ENCODE results near the gene APRT.
"Not testable (repeated sequence)": the region's sequence is repeated elsewhere in the genome, so short reads cannot be mapped to it uniquely, and the experiment has no call there.

The APRT gene

GRCh38 chr16:88824256-88825077 lies 12.7 kb upstream of the APRT start:
- Histone ChIP-seq H3K4ac (ENCODE audit: low read depth, low read length) (no peak overlapping the region), H3K18ac (ENCODE audit: low read length) (no peak overlapping the region), H3K4me3 (ENCODE audit: low read length) (no peak overlapping the region), H3K79me2 (ENCODE audit: control insufficient read depth, insufficient read depth, low read length) (no peaks in the 10 kb centered on the region), H3K9ac (ENCODE audit: low read length) (no peak overlapping the region), H3K36me3 (ENCODE audit: control insufficient read depth, insufficient read depth, low read length) (no peaks in the 10 kb centered on the region), H3K79me1 (ENCODE audit: low read length) (no peaks in the 10 kb centered on the region), H3K27me3 (ENCODE audit: insufficient read depth, low read length, poor library complexity) (no peaks in the 10 kb centered on the region), H2BK15ac (replicated peaks; ENCODE audit: low read depth) (no peak overlapping the region), H2BK120ac (ENCODE audit: low read depth, low read length) (no peak overlapping the region), H3K56ac (ENCODE audit: low read length) (no peak overlapping the region), H4K8ac (ENCODE audit: low read depth, low read length) (no peak overlapping the region), H4K5ac (ENCODE audit: low read length) (no peak overlapping the region), H2AK5ac (ENCODE audit: low read length) (no peak overlapping the region), H3K4me2 (ENCODE audit: low read length) (no peak overlapping the region), H3K4me1 (ENCODE audit: control insufficient read depth, low read depth, low read length) (no peaks in the 10 kb centered on the region), H3K27ac (ENCODE audit: low read depth, low read length) (no peak overlapping the region), H2BK5ac (ENCODE audit: low read length) (no peak overlapping the region), H3K23ac (ENCODE audit: low read length) (no peak overlapping the region)
- WGBS (ENCODE audit: extremely low coverage, insufficient coverage, low lambda C conversion rate) = no CpG with 5 or more reads among the region's 33 CpGs
- DNase-seq = no peak

GRCh38 chr16:88823646-88824045 lies 11.9 kb upstream of the APRT start:
- not testable (repeated sequence) for H3K4ac ChIP-seq (ENCODE audit: low read depth, low read length); H3K79me2 ChIP-seq (ENCODE audit: control insufficient read depth, insufficient read depth, low read length); H2AK5ac ChIP-seq (ENCODE audit: low read length); H3K27me3 ChIP-seq (ENCODE audit: insufficient read depth, low read length, poor library complexity); H3K56ac ChIP-seq (ENCODE audit: low read length); H3K4me2 ChIP-seq (ENCODE audit: low read length); H3K79me1 ChIP-seq (ENCODE audit: low read length); H3K9ac ChIP-seq (ENCODE audit: low read length); H3K4me1 ChIP-seq (ENCODE audit: control insufficient read depth, low read depth, low read length); H2BK5ac ChIP-seq (ENCODE audit: low read length); H3K23ac ChIP-seq (ENCODE audit: low read length); DNase-seq; H4K8ac ChIP-seq (ENCODE audit: low read depth, low read length); H2BK15ac ChIP-seq (replicated peaks; ENCODE audit: low read depth); H3K27ac ChIP-seq (ENCODE audit: low read depth, low read length); H3K36me3 ChIP-seq (ENCODE audit: control insufficient read depth, insufficient read depth, low read length); H3K18ac ChIP-seq (ENCODE audit: low read length); H2BK120ac ChIP-seq (ENCODE audit: low read depth, low read length); H4K5ac ChIP-seq (ENCODE audit: low read length); H3K4me3 ChIP-seq (ENCODE audit: low read length)
- no CpG with 5 or more reads among the region's 31 CpGs for WGBS (ENCODE audit: extremely low coverage, insufficient coverage, low lambda C conversion rate)

- H3K56ac ChIP-seq (ENCODE audit: low read length) = no peak overlapping the region
- no peaks in the 10 kb centered on the region for H3K4me1 ChIP-seq (ENCODE audit: control insufficient read depth, low read depth, low read length)
- H3K18ac ChIP-seq (ENCODE audit: low read length) = no peak overlapping the region
- no peak overlapping the region for H2BK15ac ChIP-seq (replicated peaks; ENCODE audit: low read depth)
- no CpG with 5 or more reads among the region's 24 CpGs for WGBS (ENCODE audit: extremely low coverage, insufficient coverage, low lambda C conversion rate)
- H3K9ac ChIP-seq (ENCODE audit: low read length) = no peak overlapping the region
- no peak overlapping the region for H3K4me2 ChIP-seq (ENCODE audit: low read length)
- H3K36me3 ChIP-seq (ENCODE audit: control insufficient read depth, insufficient read depth, low read length) = no peaks in the 10 kb centered on the region
- no peak for DNase-seq
- no peaks in the 10 kb centered on the region for H3K79me2 ChIP-seq (ENCODE audit: control insufficient read depth, insufficient read depth, low read length)
- H4K5ac ChIP-seq (ENCODE audit: low read length) = no peak overlapping the region
- H3K27ac ChIP-seq (ENCODE audit: low read depth, low read length) = no peak overlapping the region
- no peak overlapping the region for H4K8ac ChIP-seq (ENCODE audit: low read depth, low read length)
- H3K4ac ChIP-seq (ENCODE audit: low read depth, low read length) = no peak overlapping the region
- H2BK120ac ChIP-seq (ENCODE audit: low read depth, low read length) = no peak overlapping the region
- no peak overlapping the region for H2BK5ac ChIP-seq (ENCODE audit: low read length)
- no peaks in the 10 kb centered on the region for H3K79me1 ChIP-seq (ENCODE audit: low read length)
- H3K27me3 ChIP-seq (ENCODE audit: insufficient read depth, low read length, poor library complexity) = no peaks in the 10 kb centered on the region
- no peak overlapping the region for H2AK5ac ChIP-seq (ENCODE audit: low read length)
- H3K4me3 ChIP-seq (ENCODE audit: low read length) = no peak overlapping the region
- H3K23ac ChIP-seq (ENCODE audit: low read length) = no peak overlapping the region
These were observed 10.7 kb upstream of the APRT start for GRCh38 chr16:88822281-88823040.

GRCh38 chr16:88821168-88821850 lies 9.6 kb upstream of the APRT start:
- no peak overlapping the region for H2AK5ac ChIP-seq (ENCODE audit: low read length)
- H3K27me3 ChIP-seq (ENCODE audit: insufficient read depth, low read length, poor library complexity) = no peaks in the 10 kb centered on the region
- no peak overlapping the region for H3K9ac ChIP-seq (ENCODE audit: low read length)
- H4K8ac ChIP-seq (ENCODE audit: low read depth, low read length) = no peak overlapping the region
- H3K79me1 ChIP-seq (ENCODE audit: low read length) = no peaks in the 10 kb centered on the region
- H3K23ac ChIP-seq (ENCODE audit: low read length) = no peak overlapping the region
- H2BK5ac ChIP-seq (ENCODE audit: low read length) = no peak overlapping the region
- no peak overlapping the region for H3K56ac ChIP-seq (ENCODE audit: low read length)
- no peaks in the 10 kb centered on the region for H3K4me1 ChIP-seq (ENCODE audit: control insufficient read depth, low read depth, low read length)
- H3K4me2 ChIP-seq (ENCODE audit: low read length) = no peak overlapping the region
- H3K36me3 ChIP-seq (ENCODE audit: control insufficient read depth, insufficient read depth, low read length) = no peaks in the 10 kb centered on the region
- DNase-seq = no peak
- no peak overlapping the region for H3K4me3 ChIP-seq (ENCODE audit: low read length)
- H2BK120ac ChIP-seq (ENCODE audit: low read depth, low read length) = no peak overlapping the region
- no peak overlapping the region for H4K5ac ChIP-seq (ENCODE audit: low read length)
- H2BK15ac ChIP-seq (replicated peaks; ENCODE audit: low read depth) = no peak overlapping the region
- WGBS (ENCODE audit: extremely low coverage, insufficient coverage, low lambda C conversion rate) = no CpG with 5 or more reads among the region's 22 CpGs
- no peak overlapping the region for H3K18ac ChIP-seq (ENCODE audit: low read length)
- H3K27ac ChIP-seq (ENCODE audit: low read depth, low read length) = no peak overlapping the region
- H3K79me2 ChIP-seq (ENCODE audit: control insufficient read depth, insufficient read depth, low read length) = no peaks in the 10 kb centered on the region
- no peak overlapping the region for H3K4ac ChIP-seq (ENCODE audit: low read depth, low read length)

- H2BK5ac ChIP-seq (ENCODE audit: low read length) = no peak overlapping the region
- no CpG with 5 or more reads among the region's 20 CpGs for WGBS (ENCODE audit: extremely low coverage, insufficient coverage, low lambda C conversion rate)
- no peak overlapping the region for H4K8ac ChIP-seq (ENCODE audit: low read depth, low read length)
- no peak overlapping the region for H3K4me3 ChIP-seq (ENCODE audit: low read length)
- no peak overlapping the region for H3K18ac ChIP-seq (ENCODE audit: low read length)
- no peak overlapping the region for H2BK15ac ChIP-seq (replicated peaks; ENCODE audit: low read depth)
- DNase-seq = no peak
- H3K23ac ChIP-seq (ENCODE audit: low read length) = no peak overlapping the region
- H3K4ac ChIP-seq (ENCODE audit: low read depth, low read length) = no peak overlapping the region
- no peaks in the 10 kb centered on the region for H3K4me1 ChIP-seq (ENCODE audit: control insufficient read depth, low read depth, low read length)
- no peaks in the 10 kb centered on the region for H3K79me2 ChIP-seq (ENCODE audit: control insufficient read depth, insufficient read depth, low read length)
- H3K56ac ChIP-seq (ENCODE audit: low read length) = no peak overlapping the region
- no peak overlapping the region for H2AK5ac ChIP-seq (ENCODE audit: low read length)
- no peak overlapping the region for H3K9ac ChIP-seq (ENCODE audit: low read length)
- no peak overlapping the region for H4K5ac ChIP-seq (ENCODE audit: low read length)
- no peaks in the 10 kb centered on the region for H3K79me1 ChIP-seq (ENCODE audit: low read length)
- H3K27ac ChIP-seq (ENCODE audit: low read depth, low read length) = no peak overlapping the region
- no peaks in the 10 kb centered on the region for H3K27me3 ChIP-seq (ENCODE audit: insufficient read depth, low read length, poor library complexity)
- no peak overlapping the region for H3K4me2 ChIP-seq (ENCODE audit: low read length)
- no peaks in the 10 kb centered on the region for H3K36me3 ChIP-seq (ENCODE audit: control insufficient read depth, insufficient read depth, low read length)
- no peak overlapping the region for H2BK120ac ChIP-seq (ENCODE audit: low read depth, low read length)
These were observed 8.8 kb upstream of the APRT start for GRCh38 chr16:88820385-88821025.

Data from mesendoderm (in vitro differentiated cells).